WTC11 (cell line): ENCODE measurements around the gene LAMA2. TPM values are rescaled to one million over a fixed set of nuclear protein-coding genes. Genes with fewer than 3 reads are reported as not detected.

ENCODE experiments used
- ATAC-seq: fragments of 200-7000 bp; cut with Tn5 transposase; 2 replicates; pipeline ENCODE4 v1.10.0; 2021; ENCODE audit warnings: mild to moderate bottlenecking, moderate library complexity
- CTCF ChIA-PET: fragments of 300-600 bp; sonication (Branson Sonifier 250); formaldehyde crosslinking; loops from one replicate; lab custom pipeline; 2021; ENCODE audit warnings: antibody characterized with exemption; lab: Charles Lee
- POLR2A ChIA-PET: fragments of 350-600 bp; sonication (Branson Sonifier 250); formaldehyde crosslinking; loops from one replicate; lab custom pipeline; 2021; ENCODE audit warnings: antibody characterized with exemption; lab: Charles Lee
- DNase-seq: peaks from one replicate; pipeline ENCODE4 v3.0.0; 2021; ENCODE audit warnings: low spot score
- H3K27ac Mint-ChIP-seq: 2 replicates; pipeline ENCODE4 v1.8.0; 2021; ENCODE audit warnings: mixed read lengths
- H3K27me3 Mint-ChIP-seq: 2 replicates; pipeline ENCODE4 v1.8.0; 2021; ENCODE audit warnings: low read depth, mild to moderate bottlenecking, moderate library complexity, mixed read lengths
- H3K36me3 Mint-ChIP-seq: 2 replicates; pipeline ENCODE4 v1.8.0; 2021; ENCODE audit warnings: mixed read lengths
- H3K4me1 Mint-ChIP-seq: 2 replicates; pipeline ENCODE4 v1.8.0; 2022; ENCODE audit warnings: mixed read lengths
- H3K4me3 Mint-ChIP-seq: 2 replicates; pipeline ENCODE4 v1.8.0; 2021; ENCODE audit warnings: mild to moderate bottlenecking, moderate library complexity, mixed read lengths
- H3K9me3 Mint-ChIP-seq: 2 replicates; pipeline ENCODE4 v1.8.0; 2021; ENCODE audit warnings: mixed read lengths
- ARID4B ChIP-seq: sonication (generic); formaldehyde crosslinking; IDR thresholded peaks from 2 replicates; pipeline ENCODE4 v1.8.0; 2023; ENCODE audit warnings: missing genetic modification reagents, mild to moderate bottlenecking, borderline replicate concordance
- ATF1 ChIP-seq: sonication (generic); formaldehyde crosslinking; IDR thresholded peaks from 2 replicates; pipeline ENCODE4 v1.8.1; 2023; ENCODE audit warnings: mild to moderate bottlenecking, moderate library complexity, missing genetic modification reagents
- CBFB ChIP-seq: sonication (generic); formaldehyde crosslinking; IDR thresholded peaks from 2 replicates; pipeline ENCODE4 v1.8.1; 2022; ENCODE audit warnings: mild to moderate bottlenecking, low read depth, missing genetic modification reagents
- E2F1 ChIP-seq: sonication (generic); formaldehyde crosslinking; IDR thresholded peaks from 2 replicates; pipeline ENCODE4 v1.8.0; 2022; ENCODE audit warnings: mild to moderate bottlenecking, missing genetic modification reagents
- ELF4 ChIP-seq: sonication (generic); formaldehyde crosslinking; IDR thresholded peaks from 2 replicates; pipeline ENCODE4 v1.8.1; 2022; ENCODE audit warnings: low read depth, mild to moderate bottlenecking, moderate library complexity, missing genetic modification reagents
- ETV6 ChIP-seq: sonication (generic); formaldehyde crosslinking; IDR thresholded peaks from 2 replicates; pipeline ENCODE4 v1.8.1; 2022; ENCODE audit warnings: mild to moderate bottlenecking, missing genetic modification reagents
- GRHL2 ChIP-seq: fragments of 250-450 bp; sonication (Bioruptor Pico); IDR thresholded peaks from 2 replicates; pipeline ENCODE4 v1.8.0; 2022; ENCODE audit warnings: mild to moderate bottlenecking, moderate library complexity; ENCODE audit not compliant: insufficient replicate concordance, severe bottlenecking
- JAZF1 ChIP-seq: fragments of 250-450 bp; sonication (Bioruptor Pico); IDR thresholded peaks from 2 replicates; pipeline ENCODE4 v1.9.0; 2021; ENCODE audit warnings: moderate library complexity, mild to moderate bottlenecking, inconsistent platforms
- MYBL2 ChIP-seq: sonication (generic); formaldehyde crosslinking; IDR thresholded peaks from 2 replicates; pipeline ENCODE4 v1.8.1; 2023; ENCODE audit warnings: mild to moderate bottlenecking, moderate library complexity, missing genetic modification reagents
- NR1H2 ChIP-seq: sonication (generic); formaldehyde crosslinking; IDR thresholded peaks from 2 replicates; pipeline ENCODE4 v1.9.0; 2021; ENCODE audit warnings: mild to moderate bottlenecking, moderate library complexity, missing genetic modification reagents
- RORB ChIP-seq: fragments of 250-450 bp; sonication (Bioruptor Pico); IDR thresholded peaks from 2 replicates; pipeline ENCODE4 v1.9.0; 2021; ENCODE audit warnings: mild to moderate bottlenecking
- TEAD1 ChIP-seq: sonication (generic); formaldehyde crosslinking; IDR thresholded peaks from 2 replicates; pipeline ENCODE4 v1.8.0; 2022; ENCODE audit warnings: mild to moderate bottlenecking, missing genetic modification reagents
- TEAD4 ChIP-seq: sonication (generic); formaldehyde crosslinking; IDR thresholded peaks from 2 replicates; pipeline ENCODE4 v1.8.0; 2022; ENCODE audit warnings: mild to moderate bottlenecking, missing genetic modification reagents
- ZNF138 ChIP-seq: sonication (generic); formaldehyde crosslinking; conservative IDR thresholded peaks from 2 replicates; pipeline ENCODE4 v1.8.1; 2022; ENCODE audit warnings: mild to moderate bottlenecking, moderate library complexity, missing genetic modification reagents
- ZNF232 ChIP-seq: sonication (generic); formaldehyde crosslinking; IDR thresholded peaks from 2 replicates; pipeline ENCODE4 v1.8.0; 2022; ENCODE audit warnings: mild to moderate bottlenecking, missing genetic modification reagents
- ZNF671 ChIP-seq: fragments of 250-450 bp; sonication (Bioruptor Pico); IDR thresholded peaks from 2 replicates; pipeline ENCODE4 v1.8.0; 2021; ENCODE audit warnings: mild to moderate bottlenecking
- total RNA-seq: library from RNA; stranded (reverse); gene quantifications from 3 replicates; pipeline ENCODE4 v1.2.3, GENCODE V29; 2021
- TF ChIP-seq, protein P1 (sequence below): fragments of 250-450 bp; sonication (Bioruptor Pico); IDR thresholded peaks from 2 replicates; pipeline ENCODE4 v2.1.2; 2022; ENCODE audit warnings: mild to moderate bottlenecking, moderate library complexity

Gene LAMA2
- total RNA-seq, 1 experiment from 2014 or later, result 6.6 TPM

GRCh38 chr6:129490521-129491255 lies 607.8 kb downstream of the LAMA2 start (continued):
- TF ChIP-seq ZNF138 (CRISPR knock-in tag) (no peak), RORB (CRISPR knock-in tag) (no peak), JAZF1 (CRISPR knock-in tag) (no peak)

DNA sequence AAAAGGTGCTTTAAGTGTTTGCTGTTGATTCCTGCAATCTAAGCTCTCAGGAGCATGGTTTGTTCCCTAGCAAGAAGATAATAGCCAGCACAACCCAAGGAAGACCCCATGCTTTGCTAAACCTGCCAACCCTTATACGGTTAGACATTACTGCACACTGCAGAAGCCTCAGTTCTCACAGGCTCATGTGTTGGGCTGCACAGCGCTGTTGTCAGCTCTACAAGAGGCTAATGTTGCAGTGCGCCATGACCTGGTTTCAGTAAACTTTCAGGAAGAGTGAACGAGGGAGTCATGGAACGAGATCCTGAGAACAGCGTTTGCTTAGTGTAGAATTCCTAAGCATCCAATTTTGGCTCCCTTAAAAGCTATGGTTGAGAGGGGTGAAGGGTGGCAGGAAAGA lies 608.5 kb downstream of the LAMA2 start:
- H3K36me3 Mint-ChIP-seq, result no peaks in the 10 kb centered on the region
- no peaks in the 10 kb centered on the region for H3K9me3 Mint-ChIP-seq
- peaks cover 13% of the 10 kb centered on the region for H3K4me1 Mint-ChIP-seq
- POLR2A ChIA-PET, result no interaction called here
- CTCF ChIA-PET, result interaction anchor here (1.6 to 3.9 kb wide), 2 partner anchors 8 to 10 kb away, joined by 5 to 12 read pairs; no protein-coding TSS in a partner anchor
- no peak for TF ChIP-seq ATF1 (CRISPR knock-in tag)
- no peak overlapping the region for H3K4me3 Mint-ChIP-seq
- ATAC-seq, result no peak
- no peaks in the 10 kb centered on the region for H3K27me3 Mint-ChIP-seq
- DNase-seq, result no peak
- H3K27ac Mint-ChIP-seq, result peak overlapping the region; percentile 9; the same call in 1 of the 2 replicates

GRCh38 chr6:129492260-129492659 lies 609.3 kb downstream of the LAMA2 start:
- Mint-ChIP-seq H3K9me3 (no peaks in the 10 kb centered on the region), H3K4me3 (no peak overlapping the region), H3K36me3 (no peaks in the 10 kb centered on the region), H3K27ac (no peak overlapping the region), H3K27me3 (no peaks in the 10 kb centered on the region), H3K4me1 (peaks cover 13% of the 10 kb centered on the region)
- ChIA-PET POLR2A (no interaction called here), CTCF (no interaction called here)
- no peak for DNase-seq
- TF ChIP-seq CBFB (CRISPR knock-in tag) (no peak), MYBL2 (CRISPR knock-in tag) (no peak), ZNF671 (CRISPR knock-in tag) (no peak), GRHL2 (CRISPR knock-in tag) (no peak), NR1H2 (CRISPR knock-in tag) (no peak), ETV6 (no peak), E2F1 (CRISPR knock-in tag) (no peak), ZNF232 (CRISPR knock-in tag) (no peak), TEAD1 (no peak), ELF4 (CRISPR knock-in tag) (no peak), ARID4B (CRISPR knock-in tag) (no peak), TEAD4 (CRISPR knock-in tag) (no peak)
- TF ChIP-seq, protein P1, sequence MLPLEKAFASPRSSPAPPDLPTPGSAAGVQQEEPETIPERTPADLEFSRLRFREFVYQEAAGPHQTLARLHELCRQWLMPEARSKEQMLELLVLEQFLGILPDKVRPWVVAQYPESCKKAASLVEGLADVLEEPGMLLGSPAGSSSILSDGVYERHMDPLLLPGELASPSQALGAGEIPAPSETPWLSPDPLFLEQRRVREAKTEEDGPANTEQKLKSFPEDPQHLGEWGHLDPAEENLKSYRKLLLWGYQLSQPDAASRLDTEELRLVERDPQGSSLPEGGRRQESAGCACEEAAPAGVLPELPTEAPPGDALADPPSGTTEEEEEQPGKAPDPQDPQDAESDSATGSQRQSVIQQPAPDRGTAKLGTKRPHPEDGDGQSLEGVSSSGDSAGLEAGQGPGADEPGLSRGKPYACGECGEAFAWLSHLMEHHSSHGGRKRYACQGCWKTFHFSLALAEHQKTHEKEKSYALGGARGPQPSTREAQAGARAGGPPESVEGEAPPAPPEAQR (CRISPR knock-in tag), result no peak
- no peak for ATAC-seq
